Hepatocyte (in vitro differentiated cells): Measurements from ENCODE around the gene SHOC1. TPM values are rescaled to one million over a fixed set of nuclear protein-coding genes. Genes with fewer than 3 reads are reported as not detected.

Experiments
- DNase-seq: peaks from one replicate; pipeline ENCODE4 v3.0.0-alpha.2; 2016; ENCODE audit warnings: low spot score
- H2AFZ ChIP-seq: fragments of 200-600 bp; sonication (generic); 2 replicates; pipeline ENCODE4 v1.6.0; 2016; ENCODE audit warnings: antibody characterized with exemption, mild to moderate bottlenecking
- H3K27ac ChIP-seq: fragments of 200-600 bp; sonication (generic); 2 replicates; pipeline ENCODE4 v1.5.1; 2016; ENCODE audit warnings: mild to moderate bottlenecking
- H3K27me3 ChIP-seq: fragments of 200-600 bp; sonication (generic); 2 replicates; pipeline ENCODE4 v1.6.1; 2016
- H3K36me3 ChIP-seq: fragments of 200-600 bp; sonication (generic); replicated peaks from 2 replicates; pipeline ENCODE4 v1.5.1; 2016; ENCODE audit warnings: low read depth; ENCODE audit not compliant: insufficient read depth
- H3K4me1 ChIP-seq: fragments of 200-600 bp; sonication (generic); 2 replicates; pipeline ENCODE4 v1.5.1; 2016; ENCODE audit warnings: mild to moderate bottlenecking, moderate library complexity; ENCODE audit not compliant: insufficient read depth
- H3K4me2 ChIP-seq: fragments of 200-600 bp; sonication (generic); 2 replicates; pipeline ENCODE4 v1.6.0; 2016
- H3K4me3 ChIP-seq: fragments of 200-600 bp; sonication (generic); 2 replicates; pipeline ENCODE4 v1.5.1; 2016; ENCODE audit warnings: mild to moderate bottlenecking
- H3K79me2 ChIP-seq: fragments of 200-600 bp; sonication (generic); 2 replicates; pipeline ENCODE4 v1.6.0; 2017; ENCODE audit warnings: mild to moderate bottlenecking
- H3K9me2 ChIP-seq: fragments of 200-600 bp; sonication (generic); replicated peaks from 2 replicates; pipeline ENCODE4 v1.6.0; 2017; ENCODE audit warnings: mild to moderate bottlenecking; ENCODE audit not compliant: insufficient read depth
- H3K9me3 ChIP-seq: fragments of 200-600 bp; sonication (generic); 2 replicates; pipeline ENCODE4 v1.5.1; 2016; ENCODE audit warnings: low read depth, mild to moderate bottlenecking
- H4K20me1 ChIP-seq: fragments of 200-600 bp; sonication (generic); 2 replicates; pipeline ENCODE4 v1.6.0; 2016; ENCODE audit warnings: mild to moderate bottlenecking; ENCODE audit not compliant: insufficient read depth, poor library complexity, severe bottlenecking
- EZH2 ChIP-seq: fragments of 200-600 bp; sonication (generic); IDR thresholded peaks from 2 replicates; pipeline ENCODE4 v1.6.1; 2016; ENCODE audit warnings: antibody characterized with exemption, mild to moderate bottlenecking, borderline replicate concordance
- EZH2phosphoT487 ChIP-seq: fragments of 200-600 bp; sonication (generic); IDR thresholded peaks from one replicate; pipeline ENCODE4 v1.6.1; 2018; ENCODE audit warnings: antibody characterized with exemption, mild to moderate bottlenecking, low read depth, moderate library complexity; ENCODE audit not compliant: unreplicated experiment, severe bottlenecking
- WGBS: methylation state at CpG from one replicate; pipeline ENCODE4 v1.1.6; 2016; ENCODE audit warnings: low lambda C conversion rate; ENCODE audit errors: missing lambda C conversion rate; 5-methylcytosine and 5-hydroxymethylcytosine counted together
- polyA plus RNA-seq: library from polyadenylated mRNA; unstranded; fragments of >200 nt; fragmentation: Nextera tagmentation; extraction: Ambion mirVana; gene quantifications from 2 replicates; pipeline ENCODE4 v1.2.1, GENCODE V29; 2016
- total RNA-seq: library from RNA; depleted of rRNA; stranded (reverse); fragments of >200 nt; gene quantifications from 2 replicates; pipeline ENCODE4 v1.2.3, GENCODE V29; 2014
- TF ChIP-seq, protein P1 (sequence below): fragments of 200-600 bp; sonication (generic); IDR thresholded peaks from 2 replicates; pipeline ENCODE4 v1.5.1; 2016; ENCODE audit warnings: antibody characterized with exemption, mild to moderate bottlenecking; ENCODE audit not compliant: poor library complexity

Gene SHOC1
- total and polyA plus RNA-seq, 2 experiments from 2014 or later, result 0.12 to 0.37 TPM

DNA sequence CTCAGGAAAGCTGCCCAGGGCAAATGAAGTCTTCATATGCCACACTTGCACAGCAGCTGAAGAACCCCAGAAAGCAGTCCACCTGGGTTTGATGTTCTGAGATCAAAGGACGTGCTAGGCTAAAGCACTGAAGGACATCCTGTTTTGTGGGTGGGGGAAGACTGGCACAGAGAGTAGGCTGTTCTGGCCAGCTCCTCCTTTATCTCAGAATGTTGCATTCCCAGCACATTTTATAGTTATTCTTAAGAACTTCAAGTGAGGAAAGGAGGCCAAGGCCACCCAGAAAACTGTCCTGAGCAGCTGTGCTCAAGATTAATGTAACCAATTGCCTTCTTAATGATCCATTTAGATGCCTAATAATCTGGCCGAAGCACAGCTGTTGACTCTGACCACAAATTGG, 10.9 kb downstream of the SHOC1 start:
- WGBS, result 74% methylated on average over 2 of the region's 2 CpGs
- no peak overlapping the region for H3K27ac ChIP-seq
- no peak overlapping the region for H3K4me3 ChIP-seq
- H3K27me3 ChIP-seq, result no peaks in the 10 kb centered on the region
- TF ChIP-seq EZH2phosphoT487, result no peak
- TF ChIP-seq EZH2, result no peak
- TF ChIP-seq, protein P1, sequence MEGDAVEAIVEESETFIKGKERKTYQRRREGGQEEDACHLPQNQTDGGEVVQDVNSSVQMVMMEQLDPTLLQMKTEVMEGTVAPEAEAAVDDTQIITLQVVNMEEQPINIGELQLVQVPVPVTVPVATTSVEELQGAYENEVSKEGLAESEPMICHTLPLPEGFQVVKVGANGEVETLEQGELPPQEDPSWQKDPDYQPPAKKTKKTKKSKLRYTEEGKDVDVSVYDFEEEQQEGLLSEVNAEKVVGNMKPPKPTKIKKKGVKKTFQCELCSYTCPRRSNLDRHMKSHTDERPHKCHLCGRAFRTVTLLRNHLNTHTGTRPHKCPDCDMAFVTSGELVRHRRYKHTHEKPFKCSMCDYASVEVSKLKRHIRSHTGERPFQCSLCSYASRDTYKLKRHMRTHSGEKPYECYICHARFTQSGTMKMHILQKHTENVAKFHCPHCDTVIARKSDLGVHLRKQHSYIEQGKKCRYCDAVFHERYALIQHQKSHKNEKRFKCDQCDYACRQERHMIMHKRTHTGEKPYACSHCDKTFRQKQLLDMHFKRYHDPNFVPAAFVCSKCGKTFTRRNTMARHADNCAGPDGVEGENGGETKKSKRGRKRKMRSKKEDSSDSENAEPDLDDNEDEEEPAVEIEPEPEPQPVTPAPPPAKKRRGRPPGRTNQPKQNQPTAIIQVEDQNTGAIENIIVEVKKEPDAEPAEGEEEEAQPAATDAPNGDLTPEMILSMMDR, result no peak
- H3K9me2 ChIP-seq, result no peaks in the 10 kb centered on the region
- H3K9me3 ChIP-seq, result peaks cover 3% of the 10 kb centered on the region
- DNase-seq, result no peak
- H3K4me2 ChIP-seq, result no peak overlapping the region
- no peaks in the 10 kb centered on the region for H3K36me3 ChIP-seq
- no peaks in the 10 kb centered on the region for H4K20me1 ChIP-seq
- H2AFZ ChIP-seq, result no peak overlapping the region
- no peaks in the 10 kb centered on the region for H3K4me1 ChIP-seq
- no peaks in the 10 kb centered on the region for H3K79me2 ChIP-seq

DNA sequence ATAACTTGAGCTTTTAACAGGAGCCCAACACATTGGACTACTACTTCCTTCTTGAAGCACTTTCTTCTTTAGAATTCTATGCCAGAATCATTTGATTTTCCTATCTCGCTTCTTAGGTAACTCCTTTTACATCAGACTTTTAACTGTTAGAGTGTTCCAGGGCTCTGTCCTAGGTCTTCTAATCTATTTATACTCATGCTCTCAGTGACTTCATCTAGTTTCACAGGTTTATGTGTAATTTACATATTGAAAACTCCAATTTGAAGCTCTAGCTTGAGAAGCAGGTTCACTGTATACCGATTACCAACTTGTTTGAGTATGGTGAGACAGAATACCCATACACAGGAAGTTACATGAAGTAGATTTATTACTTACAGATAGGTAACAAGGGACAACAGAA, 11.3 kb downstream of the SHOC1 start:
- no peak for DNase-seq
- H2AFZ ChIP-seq, result no peak overlapping the region
- no peaks in the 10 kb centered on the region for H3K27me3 ChIP-seq
- no peak overlapping the region for H3K4me2 ChIP-seq
- 98% methylated on average over 2 of the region's 2 CpGs for WGBS
- no peak overlapping the region for H3K4me3 ChIP-seq
- no peaks in the 10 kb centered on the region for H3K4me1 ChIP-seq
- H3K9me3 ChIP-seq, result peaks cover 3% of the 10 kb centered on the region
- H3K36me3 ChIP-seq, result no peaks in the 10 kb centered on the region
- no peak for TF ChIP-seq EZH2
- no peak for TF ChIP-seq EZH2phosphoT487
- TF ChIP-seq, protein P1, result no peak
- H3K79me2 ChIP-seq, result no peaks in the 10 kb centered on the region
- H3K9me2 ChIP-seq, result no peaks in the 10 kb centered on the region
- no peaks in the 10 kb centered on the region for H4K20me1 ChIP-seq
- no peak overlapping the region for H3K27ac ChIP-seq

DNA sequence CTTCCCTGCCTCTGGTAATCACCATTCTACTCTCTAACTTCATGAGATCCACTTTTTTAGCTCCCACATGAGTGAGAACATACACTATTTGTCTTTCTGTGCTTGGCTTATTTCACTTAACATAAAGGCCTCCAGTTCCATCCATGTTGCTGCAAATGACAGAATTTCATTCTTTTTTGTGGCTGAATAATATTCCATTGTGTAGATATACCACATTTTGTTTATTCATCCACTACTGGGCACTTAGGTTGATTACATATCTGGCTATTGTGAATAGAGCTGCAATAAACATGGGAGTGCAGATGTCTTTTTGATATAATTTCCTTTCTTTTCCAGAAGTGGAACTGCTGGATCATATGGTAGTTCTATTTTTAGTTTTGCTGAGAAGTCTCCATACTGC, 28.7 kb downstream of the SHOC1 start:
- Histone ChIP-seq H4K20me1 (no peaks in the 10 kb centered on the region), H3K27ac (no peak overlapping the region), H2AFZ (no peak overlapping the region), H3K9me2 (no peaks in the 10 kb centered on the region), H3K36me3 (no peaks in the 10 kb centered on the region), H3K4me3 (no peak overlapping the region), H3K4me1 (no peaks in the 10 kb centered on the region), H3K79me2 (no peaks in the 10 kb centered on the region), H3K9me3 (no peaks in the 10 kb centered on the region), H3K4me2 (no peak overlapping the region), H3K27me3 (no peaks in the 10 kb centered on the region)
- TF ChIP-seq, protein P1, result no peak
- no peak for TF ChIP-seq EZH2
- TF ChIP-seq EZH2phosphoT487, result no peak
- DNase-seq, result no peak

DNA sequence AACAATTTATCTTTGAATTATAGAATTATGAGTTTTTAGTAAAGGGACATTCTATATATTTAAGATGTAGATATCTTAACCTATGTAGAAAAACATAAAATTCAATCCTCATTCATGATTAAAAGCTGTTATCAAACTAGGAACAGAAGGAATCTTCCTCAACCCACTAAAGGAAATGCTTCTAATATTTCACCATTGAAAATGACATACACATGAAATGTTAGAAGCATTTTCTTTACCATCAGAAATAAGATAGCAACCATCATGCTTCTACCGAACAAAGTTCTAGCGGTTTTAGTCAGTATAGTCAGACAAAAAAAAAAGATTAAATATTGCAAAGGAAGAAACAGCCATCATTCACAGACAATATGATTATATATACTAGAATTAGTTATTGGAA, 32.2 kb downstream of the SHOC1 start:
- Histone ChIP-seq H3K36me3 (no peaks in the 10 kb centered on the region), H3K27me3 (no peaks in the 10 kb centered on the region), H3K4me3 (no peak overlapping the region), H3K4me2 (no peak overlapping the region), H3K9me2 (no peaks in the 10 kb centered on the region), H3K4me1 (no peaks in the 10 kb centered on the region), H4K20me1 (no peaks in the 10 kb centered on the region), H3K9me3 (no peaks in the 10 kb centered on the region), H2AFZ (no peak overlapping the region), H3K27ac (no peak overlapping the region), H3K79me2 (no peaks in the 10 kb centered on the region)
- DNase-seq, result no peak
- 0% methylated on average over 2 of the region's 2 CpGs for whole genome bisulfite sequencing
- TF ChIP-seq EZH2phosphoT487, result no peak
- TF ChIP-seq, protein P1, result no peak
- no peak for TF ChIP-seq EZH2
